GM21381 (cell line): ENCODE data around the gene GAD1.

ENCODE experiments used
- ATAC-seq: cut with Tn5 transposase; IDR thresholded peaks from one replicate; pipeline ENCODE4 v1.9.1; 2021; ENCODE audit warnings: mild to moderate bottlenecking, moderate library complexity; ENCODE audit not compliant: unreplicated experiment

Gene GAD1

DNA sequence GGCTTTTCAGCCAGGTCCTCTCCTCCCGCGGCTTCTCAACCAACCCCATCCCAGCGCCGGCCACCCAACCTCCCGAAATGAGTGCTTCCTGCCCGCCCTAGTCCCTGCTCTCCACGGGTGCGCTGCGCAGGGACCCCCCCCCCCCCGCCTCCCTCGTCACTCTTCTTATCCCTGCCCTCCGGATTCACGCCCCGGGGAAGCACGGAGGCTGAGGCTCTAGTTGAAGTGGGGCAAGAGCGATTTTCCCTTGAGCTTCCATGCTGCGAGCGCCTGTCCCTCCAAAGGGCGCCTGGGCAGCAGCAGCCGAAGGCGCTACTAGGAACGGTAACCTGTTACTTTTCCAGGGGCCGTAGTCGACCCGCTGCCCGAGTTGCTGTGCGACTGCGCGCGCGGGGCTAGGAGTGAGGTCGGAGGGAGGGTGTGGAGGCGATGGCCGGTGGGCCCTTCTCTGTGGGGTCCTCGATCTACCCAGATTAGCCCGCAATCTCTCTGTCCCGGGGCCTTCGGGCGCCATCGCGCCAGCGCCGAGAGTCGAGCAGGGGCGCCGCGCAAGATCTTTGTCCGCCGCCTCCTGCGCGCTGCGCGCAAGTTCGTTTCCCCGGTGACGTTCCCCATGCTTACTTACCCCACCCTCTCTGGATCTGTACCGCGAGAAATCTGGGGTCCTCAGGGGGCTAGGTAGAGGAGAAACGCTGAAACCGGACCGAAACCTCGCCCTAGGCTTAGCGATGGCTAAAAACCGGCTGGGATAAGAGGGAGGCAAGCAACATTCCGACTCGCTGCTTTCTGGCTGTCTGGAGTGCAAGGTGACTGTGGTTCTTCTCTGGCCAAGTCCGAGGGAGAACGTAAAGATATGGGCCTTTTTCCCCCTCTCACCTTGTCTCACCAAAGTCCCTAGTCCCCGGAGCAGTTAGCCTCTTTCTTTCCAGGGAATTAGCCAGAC, 677 bp downstream of the GAD1 start:
- no peak for ATAC-seq

DNA sequence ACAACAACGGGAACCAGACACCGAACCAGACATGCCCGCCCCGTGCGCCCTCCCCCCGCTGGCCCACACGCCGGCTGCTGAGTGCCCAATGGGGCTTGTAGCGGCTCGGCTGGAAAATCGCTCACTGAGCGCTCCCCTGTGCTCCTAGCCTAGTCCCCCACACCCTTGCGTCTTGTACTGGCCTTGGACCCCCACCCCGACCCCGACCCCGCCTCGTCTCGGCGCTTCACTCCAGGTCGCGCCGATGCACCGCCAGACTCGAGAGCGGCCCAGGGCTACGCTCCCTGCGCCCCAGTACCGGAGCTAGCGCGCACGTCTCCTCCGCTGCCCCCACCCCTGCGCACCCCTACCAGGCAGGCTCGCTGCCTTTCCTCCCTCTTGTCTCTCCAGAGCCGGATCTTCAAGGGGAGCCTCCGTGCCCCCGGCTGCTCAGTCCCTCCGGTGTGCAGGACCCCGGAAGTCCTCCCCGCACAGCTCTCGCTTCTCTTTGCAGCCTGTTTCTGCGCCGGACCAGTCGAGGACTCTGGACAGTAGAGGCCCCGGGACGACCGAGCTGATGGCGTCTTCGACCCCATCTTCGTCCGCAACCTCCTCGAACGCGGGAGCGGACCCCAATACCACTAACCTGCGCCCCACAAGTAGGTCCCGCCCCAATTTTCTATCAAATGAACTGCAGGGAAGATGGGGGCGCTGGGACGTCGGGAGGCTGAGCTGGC, 1.5 kb downstream of the GAD1 start:
- no peak for ATAC-seq

DNA sequence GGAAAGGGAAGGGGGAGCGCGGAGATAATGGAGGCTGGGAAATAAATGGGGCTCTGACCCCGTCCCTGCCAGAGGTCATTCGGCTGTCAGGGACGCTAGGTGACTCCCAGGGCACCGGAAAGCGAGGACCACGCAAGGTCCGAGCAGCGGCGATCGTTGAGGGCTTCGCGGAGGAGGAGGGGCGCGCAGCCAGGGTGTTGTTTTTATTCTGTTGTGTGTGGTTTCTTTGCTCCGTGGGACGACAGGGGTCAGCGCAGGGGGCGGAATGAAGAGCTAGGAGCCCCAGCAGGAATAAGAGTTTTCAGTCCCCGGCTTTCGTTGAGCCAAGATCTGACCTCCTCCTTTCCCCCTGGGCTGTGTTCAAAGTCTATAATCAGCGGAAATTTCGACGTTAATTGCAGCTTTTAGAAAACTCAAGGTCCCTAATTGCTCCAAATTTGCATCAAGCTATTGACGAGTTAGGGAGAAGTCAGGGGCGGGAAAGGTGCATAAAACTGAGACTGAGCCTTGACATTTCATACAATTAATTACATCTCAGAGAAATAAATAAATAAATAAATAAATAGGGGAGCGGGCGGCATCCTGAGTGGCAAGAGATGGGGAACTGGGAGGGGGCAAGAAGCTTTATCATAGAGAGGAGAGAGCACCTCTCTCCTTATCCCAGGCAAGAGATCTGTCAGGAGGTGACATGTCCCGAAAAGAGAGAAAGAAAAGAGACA, 2.2 kb downstream of the GAD1 start:
- no peak for ATAC-seq

DNA sequence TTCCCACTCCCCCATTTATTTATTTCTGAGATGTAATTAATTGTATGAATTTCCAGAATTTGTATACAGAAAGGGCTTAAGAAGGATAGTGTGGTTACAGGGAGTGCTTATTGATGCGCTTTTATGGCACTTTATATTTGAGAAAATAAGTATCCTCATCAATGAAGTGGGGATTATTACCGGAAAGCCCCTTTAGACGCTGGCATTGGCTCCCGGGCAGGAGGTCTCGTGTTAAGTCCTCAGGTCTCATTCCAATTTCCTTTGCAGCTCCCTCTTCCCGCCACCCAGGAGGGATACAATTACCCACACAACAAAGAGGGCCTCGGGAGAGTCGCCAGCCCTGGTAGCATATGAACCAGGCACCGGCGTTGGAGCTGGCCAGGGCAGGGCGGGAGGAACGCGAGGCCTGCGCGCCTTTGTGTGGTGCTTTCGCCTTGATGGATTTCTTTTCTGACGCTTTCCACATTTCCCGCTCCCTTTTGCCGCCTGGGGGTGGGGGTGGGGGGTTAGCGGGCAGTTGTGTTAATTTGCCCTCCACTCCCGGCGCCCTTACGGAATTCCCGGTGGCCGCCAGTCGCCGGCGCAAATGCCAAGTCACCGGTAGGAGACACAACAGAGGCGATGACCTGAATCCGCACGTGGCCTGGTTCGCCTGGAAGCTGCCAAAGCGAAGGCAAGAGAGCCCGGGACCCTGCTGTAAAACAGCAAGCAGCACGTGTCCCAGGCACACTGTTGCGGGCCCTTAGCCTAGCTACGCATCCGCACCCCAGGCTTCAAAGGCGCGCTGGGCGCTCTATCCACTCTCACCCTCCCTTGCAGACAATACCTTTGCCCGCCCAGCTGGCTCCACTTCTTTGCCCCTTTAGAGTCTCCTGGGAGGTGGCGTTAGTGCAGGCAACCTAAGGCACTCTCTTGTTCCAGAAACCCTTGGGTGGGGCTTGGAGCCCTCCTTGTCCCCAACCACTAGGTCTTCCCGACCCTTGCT, 3.3 kb downstream of the GAD1 start:
- ATAC-seq = no peak

DNA sequence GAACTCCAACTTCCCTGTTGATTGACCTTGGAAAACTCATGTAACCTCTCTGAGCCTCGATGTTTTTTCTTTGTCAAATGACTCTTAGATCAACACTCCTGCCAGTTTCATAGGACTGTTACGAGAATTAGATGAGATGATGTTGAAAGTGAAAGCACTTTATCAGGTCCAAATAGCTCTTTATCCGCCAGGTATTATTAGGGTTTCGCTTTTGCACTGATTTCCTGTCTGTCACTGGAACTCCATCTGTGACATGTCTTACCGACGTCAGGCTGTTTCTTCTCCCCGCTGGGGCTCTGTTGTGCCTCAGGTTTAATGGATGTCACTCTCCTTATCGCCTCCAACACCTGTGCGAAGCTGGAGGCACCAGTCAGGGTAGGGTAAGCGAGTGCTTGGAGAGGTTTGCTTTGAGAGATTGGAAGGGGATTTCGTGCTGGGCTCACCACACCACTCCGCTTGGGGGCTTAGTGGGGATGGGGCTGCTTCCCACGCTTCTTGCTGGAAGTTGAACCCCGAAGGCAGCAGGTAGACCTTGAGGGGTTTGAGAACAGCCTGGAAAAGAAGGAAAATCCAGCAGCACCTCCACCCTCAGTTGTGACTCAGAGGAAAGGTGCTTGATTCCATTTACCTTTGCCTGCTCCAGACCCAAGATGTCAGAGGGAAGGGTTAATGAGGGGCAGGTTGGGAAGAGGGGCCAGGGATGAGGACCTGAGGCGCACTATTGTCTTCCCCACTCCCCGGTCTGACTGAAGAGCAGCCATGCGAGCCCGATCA, 4.3 kb downstream of the GAD1 start:
- ATAC-seq = no peak

DNA sequence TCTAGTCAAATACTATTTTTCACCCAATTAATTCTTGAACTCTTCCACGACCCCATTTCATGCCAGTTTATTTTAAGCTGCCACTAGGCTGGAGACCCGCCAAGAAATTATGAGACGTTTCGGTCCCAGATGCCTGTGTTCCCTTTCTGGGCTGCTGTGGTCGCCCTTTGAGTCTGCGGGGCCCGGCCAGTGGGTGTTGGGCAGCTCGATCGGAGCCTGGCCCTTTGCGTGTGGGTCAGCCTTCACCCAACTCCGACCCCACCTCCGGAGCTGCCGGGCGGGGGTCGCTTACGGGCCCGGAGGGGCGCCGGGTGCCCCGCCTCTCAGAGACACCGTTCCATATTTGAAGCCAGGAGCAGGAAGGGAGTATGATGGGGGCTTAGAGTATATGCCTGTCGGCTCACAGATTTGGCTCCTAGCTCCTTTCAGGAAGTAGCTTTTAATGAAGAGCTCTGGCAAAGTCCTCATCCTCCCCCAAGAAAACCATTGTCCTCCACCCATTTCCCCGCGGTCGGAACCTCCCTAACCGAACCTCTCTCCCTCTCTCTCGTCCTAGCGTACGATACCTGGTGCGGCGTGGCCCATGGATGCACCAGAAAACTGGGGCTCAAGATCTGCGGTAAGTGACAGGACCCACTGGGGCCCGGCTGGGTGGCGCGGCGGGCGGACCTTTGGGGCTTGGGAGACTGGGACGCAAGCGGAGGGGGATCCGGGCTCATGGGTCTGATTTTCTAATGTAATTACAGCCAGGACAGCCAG, 5.0 kb downstream of the GAD1 start:
- no peak for ATAC-seq

DNA sequence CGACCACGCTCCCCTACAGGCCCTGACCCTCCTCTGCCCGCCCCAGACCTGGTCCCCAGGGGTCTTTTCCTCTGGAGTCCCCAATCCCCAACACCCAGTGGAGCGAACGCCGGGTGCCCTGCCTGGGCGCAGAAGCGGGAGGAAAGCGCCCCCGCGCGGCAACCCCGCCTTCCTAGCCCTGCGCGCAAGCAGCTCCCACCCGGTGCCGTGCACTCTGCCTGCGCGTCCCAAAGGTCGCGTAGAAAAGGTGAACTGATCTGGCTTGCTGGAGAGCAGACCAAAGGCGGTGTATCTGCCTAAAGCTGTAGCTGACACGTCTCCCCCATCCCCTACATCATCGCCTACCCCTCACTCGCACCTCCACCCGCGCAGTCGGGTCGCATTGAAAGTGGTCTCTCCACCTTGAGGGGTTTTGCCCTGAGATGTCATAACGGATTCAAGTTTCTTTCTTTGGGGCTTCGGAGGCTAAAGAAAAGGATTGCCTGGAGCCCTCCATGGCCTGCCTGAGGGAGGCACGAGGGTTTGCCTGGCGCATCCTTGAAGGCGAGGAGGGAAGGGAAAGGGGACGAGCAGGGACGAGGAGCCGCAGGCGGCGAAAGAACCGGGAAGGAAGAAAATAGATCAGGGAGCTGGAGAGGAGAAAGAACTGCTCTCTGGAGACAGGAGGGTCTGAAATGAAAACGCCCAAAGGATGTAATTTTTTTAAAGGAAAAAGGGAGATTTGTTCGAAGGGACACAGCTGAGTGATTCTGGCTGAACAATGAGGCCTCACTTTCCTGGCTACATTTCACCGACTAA, 5.8 kb downstream of the GAD1 start:
- ATAC-seq = no peak

DNA sequence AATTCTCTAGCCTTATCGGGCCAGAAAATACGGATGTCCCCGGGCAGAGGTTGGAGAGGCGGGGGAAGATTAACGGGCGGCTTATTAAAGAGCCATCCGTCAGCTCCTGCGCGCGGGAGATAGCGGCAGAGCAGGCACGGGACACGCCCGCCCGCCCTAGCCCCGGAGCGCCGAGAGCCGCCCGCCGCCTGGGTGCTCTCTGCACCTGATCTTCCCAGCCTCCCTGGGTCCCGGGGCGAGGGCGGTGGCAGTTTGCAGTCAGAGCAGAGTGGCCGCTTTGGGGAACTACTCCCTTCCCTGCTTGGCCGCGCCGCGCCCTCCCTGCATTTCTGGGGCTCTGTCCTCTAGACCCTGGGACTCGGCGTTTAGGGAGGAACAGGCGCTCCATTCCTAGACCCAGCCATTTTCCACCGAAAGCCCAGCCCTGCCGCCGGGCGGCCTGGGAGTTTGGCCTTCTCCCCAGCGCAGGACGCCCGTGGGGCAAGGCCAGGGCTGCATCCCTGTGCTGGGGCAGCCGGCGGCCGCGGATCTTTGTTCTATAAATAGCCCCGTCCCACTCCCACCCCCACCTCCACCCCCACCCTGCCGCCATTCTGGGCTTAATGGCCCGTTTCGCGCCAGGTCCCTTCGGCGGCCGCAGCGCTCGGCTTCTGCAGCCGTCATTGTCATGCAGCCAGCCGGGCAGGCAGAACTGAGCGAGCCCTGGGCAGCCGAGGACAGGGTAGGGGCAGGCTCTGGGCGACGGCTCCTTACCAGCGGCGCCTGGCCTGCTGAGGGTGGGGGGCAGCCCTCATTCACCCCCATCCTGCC, 6.6 kb downstream of the GAD1 start:
- ATAC-seq = no peak

DNA sequence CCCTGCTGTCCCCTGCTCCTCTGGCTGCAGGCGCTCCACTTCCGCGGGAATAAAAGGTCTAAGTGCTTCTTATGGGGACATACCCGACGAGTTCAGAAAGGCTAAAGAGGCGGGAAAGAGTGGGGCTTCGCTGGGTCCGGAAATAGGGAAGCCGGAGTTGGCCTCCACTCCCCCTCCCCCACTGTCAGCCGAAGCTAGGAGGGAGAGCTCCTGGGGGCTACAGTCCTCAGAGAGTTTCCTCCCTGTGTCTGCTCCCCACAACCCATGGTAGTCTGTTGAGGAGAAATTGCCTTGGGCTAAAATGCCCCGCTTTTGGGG, 7.2 kb downstream of the GAD1 start:
- no peak for ATAC-seq

DNA sequence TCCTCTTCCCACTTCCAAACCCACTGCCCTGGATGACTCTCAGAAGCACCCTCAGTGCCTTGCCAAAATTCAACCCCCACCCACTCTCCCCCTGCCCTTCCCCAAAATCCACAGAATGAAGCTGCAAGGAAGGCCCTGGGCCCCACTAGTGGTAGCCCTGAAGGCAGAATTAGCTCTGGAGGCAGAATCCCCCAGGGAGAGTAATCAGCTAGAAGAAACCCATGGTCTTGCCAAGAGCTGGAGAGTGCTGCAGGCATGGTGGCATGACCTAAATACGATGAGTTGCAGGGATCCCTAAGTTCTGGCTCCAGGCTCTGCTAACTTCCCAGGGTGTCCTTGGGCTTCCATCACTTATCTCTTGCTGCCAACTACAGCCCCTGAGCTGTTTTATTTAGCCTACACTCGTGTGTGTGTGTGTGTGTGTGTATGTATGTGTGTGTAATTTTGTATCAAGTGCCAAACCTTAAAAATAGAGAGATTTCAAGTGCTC, 7.9 kb downstream of the GAD1 start:
- ATAC-seq = no peak

DNA sequence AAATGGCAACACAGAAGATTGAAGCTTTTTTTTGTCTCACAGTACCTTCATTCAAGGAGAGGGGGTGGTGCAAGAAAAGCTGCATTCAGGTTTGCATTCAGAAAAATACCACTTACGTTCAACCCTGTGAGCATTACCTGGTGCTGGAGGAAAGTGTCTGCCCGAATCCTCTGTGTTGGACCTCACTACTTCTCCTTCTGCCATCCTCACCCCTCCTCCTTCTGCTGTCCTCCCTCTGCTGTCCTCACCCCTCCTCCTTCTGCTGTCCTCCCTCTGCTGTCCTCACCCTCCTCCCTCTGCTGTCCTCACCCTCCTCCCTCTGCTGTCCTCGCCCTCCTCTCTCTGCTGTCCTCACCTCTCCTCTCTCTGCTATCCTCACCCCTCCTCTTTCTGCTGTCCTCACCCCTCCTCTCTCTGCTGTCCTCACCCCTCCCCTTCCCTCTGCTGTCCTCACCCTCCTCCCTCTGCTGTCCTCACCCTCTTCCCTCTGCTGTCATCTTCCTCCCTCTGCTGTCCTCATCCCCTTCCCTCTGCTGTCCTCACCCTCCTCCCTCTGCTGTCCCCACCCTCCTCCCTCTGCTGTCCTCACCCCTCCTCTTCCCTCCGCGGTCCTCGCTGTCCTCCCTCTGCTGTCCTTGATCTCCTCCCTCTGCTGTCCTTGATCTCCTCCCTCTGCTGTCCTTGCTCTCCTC, 11.3 kb downstream of the GAD1 start:
- ATAC-seq = no peak

DNA sequence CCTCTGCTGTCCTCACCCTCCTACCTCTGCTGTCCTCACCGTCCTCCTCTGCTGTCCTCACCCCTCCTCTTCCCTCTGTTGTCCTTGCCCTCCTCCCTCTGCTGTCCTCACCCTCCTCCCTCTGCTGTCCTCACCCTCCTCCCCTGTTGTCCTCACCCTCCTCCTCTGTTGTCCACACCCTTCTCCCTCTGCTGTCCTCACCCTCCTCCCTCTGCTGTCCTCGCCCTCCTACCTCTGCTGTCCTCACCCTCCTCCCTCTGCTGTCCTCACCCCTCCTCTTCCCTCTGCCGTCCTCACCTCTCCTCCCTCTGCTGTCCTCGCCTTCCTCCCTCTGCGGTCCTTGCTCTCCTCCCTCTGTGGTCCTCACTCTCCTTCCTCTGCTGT, 11.8 kb downstream of the GAD1 start:
- no peak for ATAC-seq

DNA sequence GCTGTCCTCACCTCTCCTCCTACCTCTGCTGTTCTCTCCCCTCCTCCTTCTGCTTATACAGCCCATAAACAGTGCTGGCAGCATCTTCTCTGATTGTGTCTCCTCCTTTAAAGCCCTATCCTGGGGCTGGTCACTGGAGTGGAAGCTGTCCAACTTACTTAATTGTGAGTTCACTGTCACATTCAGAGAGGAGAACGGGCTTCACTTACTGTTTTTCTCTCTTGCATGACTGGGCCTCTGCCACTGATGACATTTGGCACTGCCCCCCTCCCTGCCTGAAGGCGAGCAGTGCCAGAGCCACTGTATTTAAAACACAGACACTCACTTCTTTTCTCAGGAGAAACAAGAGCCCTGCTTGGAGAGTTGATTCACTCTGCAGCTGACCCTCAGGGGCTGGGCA, 12.3 kb downstream of the GAD1 start:
- ATAC-seq = no peak

DNA sequence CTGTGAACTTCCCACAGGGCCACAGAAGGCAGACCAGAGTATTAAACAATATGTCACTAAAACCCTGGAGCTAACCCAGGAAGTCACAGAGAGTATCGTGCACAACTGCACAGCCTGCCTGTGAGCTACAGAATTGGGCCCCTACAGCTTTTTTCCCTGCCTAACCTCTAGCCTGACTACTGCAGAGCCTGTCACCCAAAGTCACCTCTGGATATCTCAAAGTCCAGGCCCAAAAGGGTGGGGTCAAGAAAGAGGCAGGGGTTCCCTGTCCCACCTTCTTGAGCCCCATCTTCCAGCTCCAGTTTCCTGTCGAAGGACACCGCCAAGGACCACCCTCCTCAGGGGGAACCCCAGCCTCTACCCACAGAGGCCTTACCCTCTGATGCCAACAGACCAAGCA, 13.5 kb downstream of the GAD1 start:
- no peak for ATAC-seq

DNA sequence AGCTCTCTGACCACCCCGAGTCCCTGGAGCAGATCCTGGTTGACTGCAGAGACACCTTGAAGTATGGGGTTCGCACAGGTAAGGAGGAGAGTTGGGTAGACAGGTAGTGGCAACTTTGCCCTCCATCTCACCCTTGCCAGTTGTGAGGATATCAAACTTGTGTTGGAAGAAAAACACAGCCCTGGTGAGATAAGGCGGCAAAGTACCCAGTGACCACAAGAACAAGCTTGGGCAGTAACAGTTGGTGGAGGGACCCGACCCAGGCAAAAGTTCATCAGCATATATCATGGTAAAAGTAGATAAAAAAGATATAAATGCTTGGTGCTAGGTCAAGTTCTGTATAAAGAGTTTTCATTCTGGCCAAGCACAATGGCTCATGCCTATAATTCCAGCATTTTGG, 14.4 kb downstream of the GAD1 start:
- no peak for ATAC-seq

DNA sequence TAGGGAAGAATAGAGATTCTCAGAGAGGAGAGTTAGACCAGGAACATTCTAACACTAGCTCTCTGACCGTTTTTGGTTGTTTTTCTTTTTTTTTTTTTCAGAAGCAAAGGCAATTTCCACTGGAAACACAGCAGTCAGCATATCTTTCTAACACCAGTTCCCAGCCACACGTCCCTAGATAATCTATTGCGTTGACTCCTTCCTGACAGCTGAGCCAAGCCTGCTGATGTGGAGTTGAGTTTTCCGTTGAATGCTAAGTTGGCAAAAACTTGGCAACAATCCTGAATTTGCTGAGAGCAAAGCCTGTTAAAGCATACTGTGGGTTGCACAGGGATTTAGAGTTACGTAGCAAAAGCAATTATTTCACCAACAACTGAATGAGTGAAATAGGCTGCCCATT, 19.3 kb downstream of the GAD1 start:
- no peak for ATAC-seq

DNA sequence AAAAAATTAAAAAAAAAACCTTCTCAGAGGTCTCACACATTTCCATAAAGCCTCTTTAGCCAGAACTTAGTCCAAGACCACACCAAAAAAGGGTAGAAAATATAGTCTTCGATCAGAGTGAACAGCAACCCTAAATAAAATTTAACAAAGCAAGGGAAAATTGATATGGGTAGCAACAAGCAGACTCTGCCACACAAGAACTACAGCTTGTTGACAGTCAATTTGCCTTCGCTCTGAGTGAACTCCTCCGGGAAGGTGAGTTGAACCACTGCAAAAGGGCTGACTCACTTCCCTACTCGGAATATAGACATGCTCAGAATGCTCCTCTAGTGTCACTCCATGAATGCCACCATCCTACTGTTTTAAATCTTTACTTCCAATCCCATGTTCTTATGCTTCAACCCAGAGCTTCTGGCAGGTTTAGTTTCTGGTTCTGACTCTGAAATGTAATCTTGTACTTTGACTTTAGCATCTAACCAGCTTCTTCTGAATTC, 24.1 kb downstream of the GAD1 start:
- no peak for ATAC-seq
